NCI-H460 (cell line): ENCODE data around the gene NEAT1. TPM values are rescaled to one million over a fixed set of nuclear protein-coding genes. Genes with fewer than 3 reads are reported as not detected.

Source experiments
- DNase-seq: peaks from one replicate; pipeline ENCODE4 v3.0.0-alpha.2; 2016; ENCODE audit warnings: low read depth; ENCODE audit errors: extremely low read depth
- small RNA-seq, 2 experiments: library from RNA; depleted of rRNA; stranded (forward); fragments of <200 nt; gene quantifications; one replicate each; pipeline ENCODE3, GENCODE V24; 2014
- total RNA-seq: library from RNA; depleted of rRNA; stranded (reverse); fragments of >200 nt; shearing (Covaris generic); gene quantifications from 2 replicates; pipeline ENCODE4 v1.2.3, GENCODE V29; 2014; rRNA removed

The NEAT1 gene
- total RNA-seq, 1 experiment from 2014 or later = 58.2 TPM

GRCh38 chr11:65493367-65494176, 71.0 kb downstream of the NEAT1 start:
- DNase-seq = peak; percentile 95

Small RNA genes lying within 50 kb of the gene (small RNA-seq; reads per million reads assigned to genes)
- 0 reads per million in 2 experiments for gene RF01684

Other genes with a start within 250 kb of the NEAT1 start
- gene CAPN1, start 240.9 kb upstream of the NEAT1 start, total RNA-seq = 42.2 and 46.7 TPM in 2 replicates
- 3.4 and 7.0 TPM in 2 replicates for gene POLA2, start 160.8 kb upstream of the NEAT1 start, total RNA-seq
- 15.1 and 18.2 TPM in 2 replicates for gene CDC42EP2, start 107.9 kb upstream of the NEAT1 start, total RNA-seq
- 26.6 and 28.0 TPM in 2 replicates for gene DPF2, start 88.9 kb upstream of the NEAT1 start, total RNA-seq
- 0.25 and 0.26 TPM in 2 replicates for gene TIGD3, start 68.0 kb upstream of the NEAT1 start, total RNA-seq
- 2.0 and 4.0 TPM in 2 replicates for gene SLC25A45, start 40.2 kb upstream of the NEAT1 start, total RNA-seq
- gene FRMD8, start 36.2 kb upstream of the NEAT1 start, total RNA-seq = 14.4 and 15.1 TPM in 2 replicates
- 1,855 and 2,221 TPM in 2 replicates for gene MALAT1, start 76.2 kb downstream of the NEAT1 start, total RNA-seq
- 45.0 and 47.3 TPM in 2 replicates for gene SCYL1, start 102.3 kb downstream of the NEAT1 start, total RNA-seq
- 13.9 and 23.9 TPM in 2 replicates for gene LTBP3, start 135.6 kb downstream of the NEAT1 start, total RNA-seq
- 14.9 and 20.6 TPM in 2 replicates for gene ZNRD2, start 147.7 kb downstream of the NEAT1 start, total RNA-seq
- gene FAM89B, start 149.7 kb downstream of the NEAT1 start, total RNA-seq = 6.6 and 11.5 TPM in 2 replicates
- gene EHBP1L1, start 153.3 kb downstream of the NEAT1 start, total RNA-seq = 12.8 and 15.3 TPM in 2 replicates
- gene KCNK7, start 173.0 kb downstream of the NEAT1 start, total RNA-seq = not detected in 2 replicates
- gene MAP3K11, start 191.4 kb downstream of the NEAT1 start, total RNA-seq = 15.9 and 19.2 TPM in 2 replicates
- 12.3 and 13.8 TPM in 2 replicates for gene PCNX3, start 193.0 kb downstream of the NEAT1 start, total RNA-seq
- 6.0 and 9.5 TPM in 2 replicates for gene SIPA1, start 215.3 kb downstream of the NEAT1 start, total RNA-seq
- gene RELA, start 240.1 kb downstream of the NEAT1 start, total RNA-seq = 31.5 and 34.7 TPM in 2 replicates